GM23338 (cell line): ENCODE data around the gene ERP29. TPM values are rescaled to one million over a fixed set of nuclear protein-coding genes. Genes with fewer than 3 reads are reported as not detected.
A peak's percentile ranks its signal among the peaks of the same experiment; 100 is the strongest.

Experiments
- ATAC-seq: fragments of 200-7000 bp; cut with Tn5 transposase; 3 replicates; pipeline ENCODE4 v1.9.1; 2020
- DNase-seq: peaks from one replicate; pipeline ENCODE4 v3.0.0-alpha.2; 2015; ENCODE audit warnings: low spot score
- H2AFZ ChIP-seq: fragments of 200-600 bp; sonication (generic); 2 replicates; pipeline ENCODE4 v1.8.0; 2016; ENCODE audit warnings: antibody characterized with exemption, mild to moderate bottlenecking, moderate library complexity
- H3F3A ChIP-seq: fragments of 200-600 bp; sonication (generic); replicated peaks from 2 replicates; pipeline ENCODE4 v1.8.0; 2017; ENCODE audit warnings: antibody characterized with exemption, mixed run types, low read depth
- H3K27ac ChIP-seq: fragments of 200-600 bp; sonication (generic); 2 replicates; pipeline ENCODE4 v1.6.1; 2016; ENCODE audit warnings: low read depth
- H3K27me3 ChIP-seq: fragments of 200-600 bp; sonication (generic); 2 replicates; pipeline ENCODE4 v1.8.0; 2016; ENCODE audit warnings: mild to moderate bottlenecking, mixed run types, moderate library complexity; ENCODE audit not compliant: insufficient read depth
- H3K36me3 ChIP-seq: fragments of 200-600 bp; sonication (generic); 2 replicates; pipeline ENCODE4 v1.8.0; 2016; ENCODE audit warnings: mild to moderate bottlenecking; ENCODE audit not compliant: insufficient read depth
- H3K4me1 ChIP-seq: fragments of 200-600 bp; sonication (generic); 2 replicates; pipeline ENCODE4 v1.8.0; 2016; ENCODE audit warnings: mild to moderate bottlenecking, moderate library complexity; ENCODE audit not compliant: insufficient read depth
- H3K4me2 ChIP-seq: fragments of 200-600 bp; sonication (generic); 2 replicates; pipeline ENCODE4 v1.7.1; 2017; ENCODE audit warnings: mixed run types
- H3K4me3 ChIP-seq: fragments of 200-600 bp; sonication (generic); 2 replicates; pipeline ENCODE4 v1.6.1; 2016; ENCODE audit warnings: mixed run types
- H3K79me2 ChIP-seq: fragments of 200-600 bp; sonication (generic); replicated peaks from 2 replicates; pipeline ENCODE4 v1.8.0; 2017; ENCODE audit warnings: mild to moderate bottlenecking; ENCODE audit not compliant: insufficient read depth
- H3K9me2 ChIP-seq: fragments of 200-600 bp; sonication (generic); 2 replicates; pipeline ENCODE4 v1.8.0; 2017; ENCODE audit not compliant: insufficient read depth
- H4K20me1 ChIP-seq: fragments of 200-600 bp; sonication (generic); replicated peaks from 2 replicates; pipeline ENCODE4 v1.8.0; 2017; ENCODE audit warnings: mild to moderate bottlenecking; ENCODE audit not compliant: insufficient read depth
- H3K27ac Mint-ChIP-seq: 2 replicates; pipeline ENCODE4 v1.8.0; 2020; ENCODE audit warnings: inconsistent platforms, mild to moderate bottlenecking, moderate library complexity, mixed read lengths
- H3K27me3 Mint-ChIP-seq: 3 replicates; pipeline ENCODE4 v1.8.0; 2022; ENCODE audit warnings: low read depth, mild to moderate bottlenecking, moderate library complexity, mixed read lengths, inconsistent platforms; ENCODE audit not compliant: insufficient read depth, poor library complexity
- H3K36me3 Mint-ChIP-seq: 3 replicates; pipeline ENCODE4 v1.8.0; 2021; ENCODE audit warnings: low read depth, mild to moderate bottlenecking, inconsistent platforms, moderate library complexity, mixed read lengths
- H3K4me1 Mint-ChIP-seq: 3 replicates; pipeline ENCODE4 v1.8.0; 2020; ENCODE audit warnings: mild to moderate bottlenecking, inconsistent platforms, mixed read lengths
- H3K4me3 Mint-ChIP-seq: 3 replicates; pipeline ENCODE4 v1.8.0; 2021; ENCODE audit warnings: moderate library complexity, mild to moderate bottlenecking, inconsistent platforms, mixed read lengths
- H3K9me3 Mint-ChIP-seq: 3 replicates; pipeline ENCODE4 v1.8.0; 2020; ENCODE audit warnings: moderate library complexity, mild to moderate bottlenecking, inconsistent platforms, mixed read lengths
- CREB1 ChIP-seq: fragments of 250-450 bp; sonication (Bioruptor Pico); IDR thresholded peaks from 2 replicates; pipeline ENCODE4 v1.5.0; 2020; ENCODE audit warnings: low read depth, mild to moderate bottlenecking, moderate library complexity
- EZH2 ChIP-seq: fragments of 200-600 bp; sonication (generic); IDR thresholded peaks from one replicate; pipeline ENCODE4 v1.8.0; 2017; ENCODE audit warnings: antibody characterized with exemption, mild to moderate bottlenecking, low read depth; ENCODE audit not compliant: unreplicated experiment
- EZH2phosphoT487 ChIP-seq: fragments of 200-600 bp; sonication (generic); IDR thresholded peaks from one replicate; pipeline ENCODE4 v1.8.1; 2018; ENCODE audit warnings: antibody characterized with exemption; ENCODE audit not compliant: unreplicated experiment
- JUNB ChIP-seq: IDR thresholded peaks from one replicate; pipeline ENCODE4 v1.6.1; 2016; ENCODE audit warnings: antibody characterized with exemption; ENCODE audit not compliant: unreplicated experiment
- NANOG ChIP-seq: IDR thresholded peaks from 2 replicates; pipeline ENCODE4 v1.6.1; 2016; ENCODE audit warnings: antibody characterized with exemption, borderline replicate concordance
- POLR2AphosphoS5 ChIP-seq: IDR thresholded peaks from 2 replicates; pipeline ENCODE4 v1.6.1; 2016; ENCODE audit warnings: antibody characterized with exemption, low read depth
- STAT1 ChIP-seq: IDR thresholded peaks from one replicate; pipeline ENCODE4 v1.6.1; 2016; ENCODE audit warnings: antibody characterized with exemption; ENCODE audit not compliant: unreplicated experiment
- ZNF114 ChIP-seq: fragments of 250-450 bp; sonication (Bioruptor Pico); IDR thresholded peaks from 2 replicates; pipeline ENCODE4 v1.5.0; 2020; ENCODE audit warnings: mild to moderate bottlenecking, moderate library complexity
- ZNF331 ChIP-seq: fragments of 250-450 bp; sonication (Bioruptor Pico); IDR thresholded peaks from 2 replicates; pipeline ENCODE4 v1.5.0; 2020; ENCODE audit warnings: low read depth, mild to moderate bottlenecking, moderate library complexity
- polyA plus RNA-seq: library from polyadenylated mRNA; unstranded; fragments of >200 nt; fragmentation: Nextera tagmentation; extraction: Ambion mirVana; gene quantifications from 2 replicates; pipeline ENCODE4 v1.2.1, GENCODE V29; 2016
- total RNA-seq: library from RNA; depleted of rRNA; stranded (reverse); fragments of >200 nt; shearing (Covaris generic); gene quantifications from 2 replicates; pipeline ENCODE4 v1.2.3, GENCODE V29; 2014
- TF ChIP-seq, protein P1 (sequence below): IDR thresholded peaks from 2 replicates; pipeline ENCODE4 v1.6.1; 2016; ENCODE audit warnings: antibody characterized with exemption
- TF ChIP-seq, protein P2 (sequence below): fragments of 250-450 bp; sonication (Bioruptor Pico); IDR thresholded peaks from 2 replicates; pipeline ENCODE4 v1.5.0; 2020; ENCODE audit warnings: mild to moderate bottlenecking, moderate library complexity
- TF ChIP-seq, protein P3 (sequence below): IDR thresholded peaks from one replicate; pipeline ENCODE4 v1.6.1; 2018; ENCODE audit warnings: antibody characterized with exemption; ENCODE audit not compliant: unreplicated experiment
- TF ChIP-seq, protein P4 (sequence below), 2 experiments: fragments of 200-600 bp in 1 of 2; sonication (generic) in 1 of 2; conservative IDR thresholded peaks; 2 replicates each; pipeline versions ENCODE4 v1.5.1 to v1.6.1; 2016 to 2017; ENCODE audit warnings: antibody characterized with exemption in 2 of 2, low read depth in 2 of 2, mild to moderate bottlenecking in 2 of 2, moderate library complexity in 1 of 2

Gene ERP29
- total and polyA plus RNA-seq, 2 experiments from 2014 or later: 90.7 to 166 TPM

DNA sequence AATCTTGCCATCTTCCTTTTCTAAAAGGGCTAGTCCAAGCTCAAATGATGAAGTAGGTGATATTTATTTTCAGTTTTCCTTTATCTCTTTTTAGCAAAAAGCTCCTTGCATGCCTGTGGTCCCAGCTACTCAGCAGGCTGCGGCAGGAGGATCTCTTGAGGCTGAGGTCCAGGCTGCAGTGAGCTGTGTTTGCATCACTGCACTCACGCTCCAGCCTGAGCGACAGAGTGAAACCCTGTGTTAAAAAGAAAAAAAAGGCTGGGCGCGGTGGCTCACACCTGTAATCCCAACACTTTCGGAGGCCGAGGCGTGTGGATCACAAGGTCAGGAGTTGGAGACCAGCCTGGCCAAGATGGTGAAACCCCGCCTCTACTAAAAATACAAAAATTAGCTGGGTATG is 5.3 kb upstream of the ERP29 start:
- Histone ChIP-seq H3F3A (peaks cover 10% of the 10 kb centered on the region; the same call in 1 of the 2 replicates), H2AFZ (no peak overlapping the region), H3K4me3 (no peak overlapping the region), H4K20me1 (no peaks in the 10 kb centered on the region), H3K4me2 (no peak overlapping the region), H3K9me2 (no peaks in the 10 kb centered on the region), H3K27me3 (no peaks in the 10 kb centered on the region), H3K27ac (no peak overlapping the region), H3K4me1 (peaks cover 16% of the 10 kb centered on the region), H3K79me2 (peaks cover 13% of the 10 kb centered on the region), H3K36me3 (no peaks in the 10 kb centered on the region)
- DNase-seq: no peak
- H3K9me3 Mint-ChIP-seq: no peaks in the 10 kb centered on the region
- ATAC-seq: no peak
- H3K4me3 Mint-ChIP-seq: no peak overlapping the region
- H3K36me3 Mint-ChIP-seq: peaks cover 10% of the 10 kb centered on the region
- peaks cover 9% of the 10 kb centered on the region for H3K27me3 Mint-ChIP-seq
- H3K4me1 Mint-ChIP-seq: peaks cover 33% of the 10 kb centered on the region
- no peak for TF ChIP-seq ZNF331 (CRISPR knock-in tag)
- no peak for TF ChIP-seq NANOG
- TF ChIP-seq, protein P1, sequence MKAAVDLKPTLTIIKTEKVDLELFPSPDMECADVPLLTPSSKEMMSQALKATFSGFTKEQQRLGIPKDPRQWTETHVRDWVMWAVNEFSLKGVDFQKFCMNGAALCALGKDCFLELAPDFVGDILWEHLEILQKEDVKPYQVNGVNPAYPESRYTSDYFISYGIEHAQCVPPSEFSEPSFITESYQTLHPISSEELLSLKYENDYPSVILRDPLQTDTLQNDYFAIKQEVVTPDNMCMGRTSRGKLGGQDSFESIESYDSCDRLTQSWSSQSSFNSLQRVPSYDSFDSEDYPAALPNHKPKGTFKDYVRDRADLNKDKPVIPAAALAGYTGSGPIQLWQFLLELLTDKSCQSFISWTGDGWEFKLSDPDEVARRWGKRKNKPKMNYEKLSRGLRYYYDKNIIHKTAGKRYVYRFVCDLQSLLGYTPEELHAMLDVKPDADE: no peak
- no peak for TF ChIP-seq STAT1
- TF ChIP-seq CREB1 (CRISPR knock-in tag): no peak
- TF ChIP-seq EZH2: no peak
- TF ChIP-seq, protein P2, sequence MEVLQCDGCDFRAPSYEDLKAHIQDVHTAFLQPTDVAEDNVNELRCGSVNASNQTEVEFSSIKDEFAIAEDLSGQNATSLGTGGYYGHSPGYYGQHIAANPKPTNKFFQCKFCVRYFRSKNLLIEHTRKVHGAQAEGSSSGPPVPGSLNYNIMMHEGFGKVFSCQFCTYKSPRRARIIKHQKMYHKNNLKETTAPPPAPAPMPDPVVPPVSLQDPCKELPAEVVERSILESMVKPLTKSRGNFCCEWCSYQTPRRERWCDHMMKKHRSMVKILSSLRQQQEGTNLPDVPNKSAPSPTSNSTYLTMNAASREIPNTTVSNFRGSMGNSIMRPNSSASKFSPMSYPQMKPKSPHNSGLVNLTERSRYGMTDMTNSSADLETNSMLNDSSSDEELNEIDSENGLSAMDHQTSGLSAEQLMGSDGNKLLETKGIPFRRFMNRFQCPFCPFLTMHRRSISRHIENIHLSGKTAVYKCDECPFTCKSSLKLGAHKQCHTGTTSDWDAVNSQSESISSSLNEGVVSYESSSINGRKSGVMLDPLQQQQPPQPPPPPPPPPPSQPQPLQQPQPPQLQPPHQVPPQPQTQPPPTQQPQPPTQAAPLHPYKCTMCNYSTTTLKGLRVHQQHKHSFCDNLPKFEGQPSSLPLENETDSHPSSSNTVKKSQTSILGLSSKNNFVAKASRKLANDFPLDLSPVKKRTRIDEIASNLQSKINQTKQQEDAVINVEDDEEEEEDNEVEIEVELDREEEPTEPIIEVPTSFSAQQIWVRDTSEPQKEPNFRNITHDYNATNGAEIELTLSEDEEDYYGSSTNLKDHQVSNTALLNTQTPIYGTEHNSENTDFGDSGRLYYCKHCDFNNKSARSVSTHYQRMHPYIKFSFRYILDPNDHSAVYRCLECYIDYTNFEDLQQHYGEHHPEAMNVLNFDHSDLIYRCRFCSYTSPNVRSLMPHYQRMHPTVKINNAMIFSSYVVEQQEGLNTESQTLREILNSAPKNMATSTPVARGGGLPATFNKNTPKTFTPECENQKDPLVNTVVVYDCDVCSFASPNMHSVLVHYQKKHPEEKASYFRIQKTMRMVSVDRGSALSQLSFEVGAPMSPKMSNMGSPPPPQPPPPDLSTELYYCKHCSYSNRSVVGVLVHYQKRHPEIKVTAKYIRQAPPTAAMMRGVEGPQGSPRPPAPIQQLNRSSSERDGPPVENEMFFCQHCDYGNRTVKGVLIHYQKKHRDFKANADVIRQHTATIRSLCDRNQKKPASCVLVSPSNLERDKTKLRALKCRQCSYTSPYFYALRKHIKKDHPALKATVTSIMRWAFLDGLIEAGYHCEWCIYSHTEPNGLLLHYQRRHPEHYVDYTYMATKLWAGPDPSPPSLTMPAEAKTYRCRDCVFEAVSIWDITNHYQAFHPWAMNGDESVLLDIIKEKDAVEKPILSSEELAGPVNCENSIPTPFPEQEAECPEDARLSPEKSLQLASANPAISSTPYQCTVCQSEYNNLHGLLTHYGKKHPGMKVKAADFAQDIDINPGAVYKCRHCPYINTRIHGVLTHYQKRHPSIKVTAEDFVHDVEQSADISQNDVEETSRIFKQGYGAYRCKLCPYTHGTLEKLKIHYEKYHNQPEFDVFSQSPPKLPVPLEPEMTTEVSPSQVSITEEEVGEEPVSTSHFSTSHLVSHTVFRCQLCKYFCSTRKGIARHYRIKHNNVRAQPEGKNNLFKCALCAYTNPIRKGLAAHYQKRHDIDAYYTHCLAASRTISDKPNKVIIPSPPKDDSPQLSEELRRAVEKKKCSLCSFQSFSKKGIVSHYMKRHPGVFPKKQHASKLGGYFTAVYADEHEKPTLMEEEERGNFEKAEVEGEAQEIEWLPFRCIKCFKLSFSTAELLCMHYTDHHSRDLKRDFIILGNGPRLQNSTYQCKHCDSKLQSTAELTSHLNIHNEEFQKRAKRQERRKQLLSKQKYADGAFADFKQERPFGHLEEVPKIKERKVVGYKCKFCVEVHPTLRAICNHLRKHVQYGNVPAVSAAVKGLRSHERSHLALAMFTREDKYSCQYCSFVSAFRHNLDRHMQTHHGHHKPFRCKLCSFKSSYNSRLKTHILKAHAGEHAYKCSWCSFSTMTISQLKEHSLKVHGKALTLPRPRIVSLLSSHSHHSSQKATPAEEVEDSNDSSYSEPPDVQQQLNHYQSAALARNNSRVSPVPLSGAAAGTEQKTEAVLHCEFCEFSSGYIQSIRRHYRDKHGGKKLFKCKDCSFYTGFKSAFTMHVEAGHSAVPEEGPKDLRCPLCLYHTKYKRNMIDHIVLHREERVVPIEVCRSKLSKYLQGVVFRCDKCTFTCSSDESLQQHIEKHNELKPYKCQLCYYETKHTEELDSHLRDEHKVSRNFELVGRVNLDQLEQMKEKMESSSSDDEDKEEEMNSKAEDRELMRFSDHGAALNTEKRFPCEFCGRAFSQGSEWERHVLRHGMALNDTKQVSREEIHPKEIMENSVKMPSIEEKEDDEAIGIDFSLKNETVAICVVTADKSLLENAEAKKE: no peak
- TF ChIP-seq POLR2AphosphoS5: no peak
- no peak for TF ChIP-seq EZH2phosphoT487
- no peak for TF ChIP-seq JUNB
- TF ChIP-seq ZNF114: no peak
- TF ChIP-seq, protein P3, sequence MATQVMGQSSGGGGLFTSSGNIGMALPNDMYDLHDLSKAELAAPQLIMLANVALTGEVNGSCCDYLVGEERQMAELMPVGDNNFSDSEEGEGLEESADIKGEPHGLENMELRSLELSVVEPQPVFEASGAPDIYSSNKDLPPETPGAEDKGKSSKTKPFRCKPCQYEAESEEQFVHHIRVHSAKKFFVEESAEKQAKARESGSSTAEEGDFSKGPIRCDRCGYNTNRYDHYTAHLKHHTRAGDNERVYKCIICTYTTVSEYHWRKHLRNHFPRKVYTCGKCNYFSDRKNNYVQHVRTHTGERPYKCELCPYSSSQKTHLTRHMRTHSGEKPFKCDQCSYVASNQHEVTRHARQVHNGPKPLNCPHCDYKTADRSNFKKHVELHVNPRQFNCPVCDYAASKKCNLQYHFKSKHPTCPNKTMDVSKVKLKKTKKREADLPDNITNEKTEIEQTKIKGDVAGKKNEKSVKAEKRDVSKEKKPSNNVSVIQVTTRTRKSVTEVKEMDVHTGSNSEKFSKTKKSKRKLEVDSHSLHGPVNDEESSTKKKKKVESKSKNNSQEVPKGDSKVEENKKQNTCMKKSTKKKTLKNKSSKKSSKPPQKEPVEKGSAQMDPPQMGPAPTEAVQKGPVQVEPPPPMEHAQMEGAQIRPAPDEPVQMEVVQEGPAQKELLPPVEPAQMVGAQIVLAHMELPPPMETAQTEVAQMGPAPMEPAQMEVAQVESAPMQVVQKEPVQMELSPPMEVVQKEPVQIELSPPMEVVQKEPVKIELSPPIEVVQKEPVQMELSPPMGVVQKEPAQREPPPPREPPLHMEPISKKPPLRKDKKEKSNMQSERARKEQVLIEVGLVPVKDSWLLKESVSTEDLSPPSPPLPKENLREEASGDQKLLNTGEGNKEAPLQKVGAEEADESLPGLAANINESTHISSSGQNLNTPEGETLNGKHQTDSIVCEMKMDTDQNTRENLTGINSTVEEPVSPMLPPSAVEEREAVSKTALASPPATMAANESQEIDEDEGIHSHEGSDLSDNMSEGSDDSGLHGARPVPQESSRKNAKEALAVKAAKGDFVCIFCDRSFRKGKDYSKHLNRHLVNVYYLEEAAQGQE: no peak
- TF ChIP-seq, protein P4, sequence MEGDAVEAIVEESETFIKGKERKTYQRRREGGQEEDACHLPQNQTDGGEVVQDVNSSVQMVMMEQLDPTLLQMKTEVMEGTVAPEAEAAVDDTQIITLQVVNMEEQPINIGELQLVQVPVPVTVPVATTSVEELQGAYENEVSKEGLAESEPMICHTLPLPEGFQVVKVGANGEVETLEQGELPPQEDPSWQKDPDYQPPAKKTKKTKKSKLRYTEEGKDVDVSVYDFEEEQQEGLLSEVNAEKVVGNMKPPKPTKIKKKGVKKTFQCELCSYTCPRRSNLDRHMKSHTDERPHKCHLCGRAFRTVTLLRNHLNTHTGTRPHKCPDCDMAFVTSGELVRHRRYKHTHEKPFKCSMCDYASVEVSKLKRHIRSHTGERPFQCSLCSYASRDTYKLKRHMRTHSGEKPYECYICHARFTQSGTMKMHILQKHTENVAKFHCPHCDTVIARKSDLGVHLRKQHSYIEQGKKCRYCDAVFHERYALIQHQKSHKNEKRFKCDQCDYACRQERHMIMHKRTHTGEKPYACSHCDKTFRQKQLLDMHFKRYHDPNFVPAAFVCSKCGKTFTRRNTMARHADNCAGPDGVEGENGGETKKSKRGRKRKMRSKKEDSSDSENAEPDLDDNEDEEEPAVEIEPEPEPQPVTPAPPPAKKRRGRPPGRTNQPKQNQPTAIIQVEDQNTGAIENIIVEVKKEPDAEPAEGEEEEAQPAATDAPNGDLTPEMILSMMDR (conservative IDR thresholded peaks at IDR 0.05; ENCODE audit: low read depth in 2 of 2): no peak
- H3K27ac Mint-ChIP-seq: peak overlapping the region; percentile 75; the same call in 1 of the 2 replicates
